ENCODE results near the gene HSD17B8.

DNA sequence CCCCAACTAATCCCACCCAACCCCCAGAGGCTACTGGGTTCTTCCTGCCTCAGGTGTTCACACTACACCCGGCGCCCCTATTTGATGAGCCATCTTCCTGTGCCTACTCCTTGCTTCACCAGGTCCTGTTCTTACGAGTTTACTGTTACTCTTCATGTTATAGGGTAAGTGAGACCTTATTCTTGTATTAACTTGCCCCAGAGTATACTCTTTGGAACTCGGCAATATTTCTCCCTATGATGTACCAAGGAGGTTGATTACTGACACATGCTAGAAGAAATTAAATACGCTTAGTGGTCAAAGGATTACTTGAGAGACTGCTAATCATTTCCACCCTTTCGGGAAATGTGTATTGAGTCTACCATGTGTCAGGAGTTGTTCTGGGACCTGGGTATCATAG lies 12.8 kb downstream of the HSD17B8 start:
- TF ChIP-seq, protein P1, sequence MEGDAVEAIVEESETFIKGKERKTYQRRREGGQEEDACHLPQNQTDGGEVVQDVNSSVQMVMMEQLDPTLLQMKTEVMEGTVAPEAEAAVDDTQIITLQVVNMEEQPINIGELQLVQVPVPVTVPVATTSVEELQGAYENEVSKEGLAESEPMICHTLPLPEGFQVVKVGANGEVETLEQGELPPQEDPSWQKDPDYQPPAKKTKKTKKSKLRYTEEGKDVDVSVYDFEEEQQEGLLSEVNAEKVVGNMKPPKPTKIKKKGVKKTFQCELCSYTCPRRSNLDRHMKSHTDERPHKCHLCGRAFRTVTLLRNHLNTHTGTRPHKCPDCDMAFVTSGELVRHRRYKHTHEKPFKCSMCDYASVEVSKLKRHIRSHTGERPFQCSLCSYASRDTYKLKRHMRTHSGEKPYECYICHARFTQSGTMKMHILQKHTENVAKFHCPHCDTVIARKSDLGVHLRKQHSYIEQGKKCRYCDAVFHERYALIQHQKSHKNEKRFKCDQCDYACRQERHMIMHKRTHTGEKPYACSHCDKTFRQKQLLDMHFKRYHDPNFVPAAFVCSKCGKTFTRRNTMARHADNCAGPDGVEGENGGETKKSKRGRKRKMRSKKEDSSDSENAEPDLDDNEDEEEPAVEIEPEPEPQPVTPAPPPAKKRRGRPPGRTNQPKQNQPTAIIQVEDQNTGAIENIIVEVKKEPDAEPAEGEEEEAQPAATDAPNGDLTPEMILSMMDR (IDR thresholded peaks at IDR 0.05): no peak
- TF ChIP-seq POLR2AphosphoS5 (IDR thresholded peaks at IDR 0.05; ENCODE audit: low read depth, low read length): no peak
